GM23338 (cell line): Measurements from ENCODE around the gene GPBP1L1. TPM values are rescaled to one million over a fixed set of nuclear protein-coding genes. Genes with fewer than 3 reads are reported as not detected.

ENCODE experiments used
- ATAC-seq: fragments of 200-7000 bp; cut with Tn5 transposase; 3 replicates; pipeline ENCODE4 v1.9.1; 2020
- DNase-seq: peaks from one replicate; pipeline ENCODE4 v3.0.0-alpha.2; 2015; ENCODE audit warnings: low spot score
- H2AFZ ChIP-seq: fragments of 200-600 bp; sonication (generic); 2 replicates; pipeline ENCODE4 v1.8.0; 2016; ENCODE audit warnings: antibody characterized with exemption, mild to moderate bottlenecking, moderate library complexity
- H3F3A ChIP-seq: fragments of 200-600 bp; sonication (generic); replicated peaks from 2 replicates; pipeline ENCODE4 v1.8.0; 2017; ENCODE audit warnings: antibody characterized with exemption, mixed run types, low read depth
- H3K27ac ChIP-seq: fragments of 200-600 bp; sonication (generic); 2 replicates; pipeline ENCODE4 v1.6.1; 2016; ENCODE audit warnings: low read depth
- H3K27me3 ChIP-seq: fragments of 200-600 bp; sonication (generic); 2 replicates; pipeline ENCODE4 v1.8.0; 2016; ENCODE audit warnings: mild to moderate bottlenecking, mixed run types, moderate library complexity; ENCODE audit not compliant: insufficient read depth
- H3K36me3 ChIP-seq: fragments of 200-600 bp; sonication (generic); 2 replicates; pipeline ENCODE4 v1.8.0; 2016; ENCODE audit warnings: mild to moderate bottlenecking; ENCODE audit not compliant: insufficient read depth
- H3K4me1 ChIP-seq: fragments of 200-600 bp; sonication (generic); 2 replicates; pipeline ENCODE4 v1.8.0; 2016; ENCODE audit warnings: mild to moderate bottlenecking, moderate library complexity; ENCODE audit not compliant: insufficient read depth
- H3K4me2 ChIP-seq: fragments of 200-600 bp; sonication (generic); 2 replicates; pipeline ENCODE4 v1.7.1; 2017; ENCODE audit warnings: mixed run types
- H3K4me3 ChIP-seq: fragments of 200-600 bp; sonication (generic); 2 replicates; pipeline ENCODE4 v1.6.1; 2016; ENCODE audit warnings: mixed run types
- H3K79me2 ChIP-seq: fragments of 200-600 bp; sonication (generic); replicated peaks from 2 replicates; pipeline ENCODE4 v1.8.0; 2017; ENCODE audit warnings: mild to moderate bottlenecking; ENCODE audit not compliant: insufficient read depth
- H3K9me2 ChIP-seq: fragments of 200-600 bp; sonication (generic); 2 replicates; pipeline ENCODE4 v1.8.0; 2017; ENCODE audit not compliant: insufficient read depth
- H4K20me1 ChIP-seq: fragments of 200-600 bp; sonication (generic); replicated peaks from 2 replicates; pipeline ENCODE4 v1.8.0; 2017; ENCODE audit warnings: mild to moderate bottlenecking; ENCODE audit not compliant: insufficient read depth
- H3K27ac Mint-ChIP-seq: 2 replicates; pipeline ENCODE4 v1.8.0; 2020; ENCODE audit warnings: inconsistent platforms, mild to moderate bottlenecking, moderate library complexity, mixed read lengths
- H3K27me3 Mint-ChIP-seq: 3 replicates; pipeline ENCODE4 v1.8.0; 2022; ENCODE audit warnings: low read depth, mild to moderate bottlenecking, moderate library complexity, mixed read lengths, inconsistent platforms; ENCODE audit not compliant: insufficient read depth, poor library complexity
- H3K36me3 Mint-ChIP-seq: 3 replicates; pipeline ENCODE4 v1.8.0; 2021; ENCODE audit warnings: low read depth, mild to moderate bottlenecking, inconsistent platforms, moderate library complexity, mixed read lengths
- H3K4me1 Mint-ChIP-seq: 3 replicates; pipeline ENCODE4 v1.8.0; 2020; ENCODE audit warnings: mild to moderate bottlenecking, inconsistent platforms, mixed read lengths
- H3K4me3 Mint-ChIP-seq: 3 replicates; pipeline ENCODE4 v1.8.0; 2021; ENCODE audit warnings: moderate library complexity, mild to moderate bottlenecking, inconsistent platforms, mixed read lengths
- H3K9me3 Mint-ChIP-seq: 3 replicates; pipeline ENCODE4 v1.8.0; 2020; ENCODE audit warnings: moderate library complexity, mild to moderate bottlenecking, inconsistent platforms, mixed read lengths
- CREB1 ChIP-seq: fragments of 250-450 bp; sonication (Bioruptor Pico); IDR thresholded peaks from 2 replicates; pipeline ENCODE4 v1.5.0; 2020; ENCODE audit warnings: low read depth, mild to moderate bottlenecking, moderate library complexity
- CTCF ChIP-seq, 2 experiments: fragments of 200-600 bp in 1 of 2; sonication (generic) in 1 of 2; conservative IDR thresholded peaks; 2 replicates each; pipeline versions ENCODE4 v1.5.1 to v1.6.1; 2016 to 2017; ENCODE audit warnings: antibody characterized with exemption in 2 of 2, low read depth in 2 of 2, mild to moderate bottlenecking in 2 of 2, moderate library complexity in 1 of 2
- EZH2 ChIP-seq: fragments of 200-600 bp; sonication (generic); IDR thresholded peaks from one replicate; pipeline ENCODE4 v1.8.0; 2017; ENCODE audit warnings: antibody characterized with exemption, mild to moderate bottlenecking, low read depth; ENCODE audit not compliant: unreplicated experiment
- EZH2phosphoT487 ChIP-seq: fragments of 200-600 bp; sonication (generic); IDR thresholded peaks from one replicate; pipeline ENCODE4 v1.8.1; 2018; ENCODE audit warnings: antibody characterized with exemption; ENCODE audit not compliant: unreplicated experiment
- JUNB ChIP-seq: IDR thresholded peaks from one replicate; pipeline ENCODE4 v1.6.1; 2016; ENCODE audit warnings: antibody characterized with exemption; ENCODE audit not compliant: unreplicated experiment
- NANOG ChIP-seq: IDR thresholded peaks from 2 replicates; pipeline ENCODE4 v1.6.1; 2016; ENCODE audit warnings: antibody characterized with exemption, borderline replicate concordance
- POLR2AphosphoS5 ChIP-seq: IDR thresholded peaks from 2 replicates; pipeline ENCODE4 v1.6.1; 2016; ENCODE audit warnings: antibody characterized with exemption, low read depth
- STAT1 ChIP-seq: IDR thresholded peaks from one replicate; pipeline ENCODE4 v1.6.1; 2016; ENCODE audit warnings: antibody characterized with exemption; ENCODE audit not compliant: unreplicated experiment
- ZNF114 ChIP-seq: fragments of 250-450 bp; sonication (Bioruptor Pico); IDR thresholded peaks from 2 replicates; pipeline ENCODE4 v1.5.0; 2020; ENCODE audit warnings: mild to moderate bottlenecking, moderate library complexity
- ZNF331 ChIP-seq: fragments of 250-450 bp; sonication (Bioruptor Pico); IDR thresholded peaks from 2 replicates; pipeline ENCODE4 v1.5.0; 2020; ENCODE audit warnings: low read depth, mild to moderate bottlenecking, moderate library complexity
- ZNF462 ChIP-seq: fragments of 250-450 bp; sonication (Bioruptor Pico); IDR thresholded peaks from 2 replicates; pipeline ENCODE4 v1.5.0; 2020; ENCODE audit warnings: mild to moderate bottlenecking, moderate library complexity
- polyA plus RNA-seq: library from polyadenylated mRNA; unstranded; fragments of >200 nt; fragmentation: Nextera tagmentation; extraction: Ambion mirVana; gene quantifications from 2 replicates; pipeline ENCODE4 v1.2.1, GENCODE V29; 2016
- total RNA-seq: library from RNA; depleted of rRNA; stranded (reverse); fragments of >200 nt; shearing (Covaris generic); gene quantifications from 2 replicates; pipeline ENCODE4 v1.2.3, GENCODE V29; 2014
- TF ChIP-seq, protein P1 (sequence below): IDR thresholded peaks from one replicate; pipeline ENCODE4 v1.6.1; 2018; ENCODE audit warnings: antibody characterized with exemption; ENCODE audit not compliant: unreplicated experiment
- TF ChIP-seq, protein P2 (sequence below): IDR thresholded peaks from 2 replicates; pipeline ENCODE4 v1.6.1; 2016; ENCODE audit warnings: antibody characterized with exemption

GPBP1L1 gene
- total and polyA plus RNA-seq, 2 experiments from 2014 or later: 61.7 to 117 TPM

- no peak for TF ChIP-seq CTCF (conservative IDR thresholded peaks at IDR 0.05; ENCODE audit: low read depth in 2 of 2)
- TF ChIP-seq EZH2: no peak
- TF ChIP-seq JUNB: no peak
- TF ChIP-seq POLR2AphosphoS5: no peak
- no peak for TF ChIP-seq NANOG
- TF ChIP-seq ZNF114 (CRISPR knock-in tag): no peak
- no peak for TF ChIP-seq STAT1
- TF ChIP-seq, protein P1, sequence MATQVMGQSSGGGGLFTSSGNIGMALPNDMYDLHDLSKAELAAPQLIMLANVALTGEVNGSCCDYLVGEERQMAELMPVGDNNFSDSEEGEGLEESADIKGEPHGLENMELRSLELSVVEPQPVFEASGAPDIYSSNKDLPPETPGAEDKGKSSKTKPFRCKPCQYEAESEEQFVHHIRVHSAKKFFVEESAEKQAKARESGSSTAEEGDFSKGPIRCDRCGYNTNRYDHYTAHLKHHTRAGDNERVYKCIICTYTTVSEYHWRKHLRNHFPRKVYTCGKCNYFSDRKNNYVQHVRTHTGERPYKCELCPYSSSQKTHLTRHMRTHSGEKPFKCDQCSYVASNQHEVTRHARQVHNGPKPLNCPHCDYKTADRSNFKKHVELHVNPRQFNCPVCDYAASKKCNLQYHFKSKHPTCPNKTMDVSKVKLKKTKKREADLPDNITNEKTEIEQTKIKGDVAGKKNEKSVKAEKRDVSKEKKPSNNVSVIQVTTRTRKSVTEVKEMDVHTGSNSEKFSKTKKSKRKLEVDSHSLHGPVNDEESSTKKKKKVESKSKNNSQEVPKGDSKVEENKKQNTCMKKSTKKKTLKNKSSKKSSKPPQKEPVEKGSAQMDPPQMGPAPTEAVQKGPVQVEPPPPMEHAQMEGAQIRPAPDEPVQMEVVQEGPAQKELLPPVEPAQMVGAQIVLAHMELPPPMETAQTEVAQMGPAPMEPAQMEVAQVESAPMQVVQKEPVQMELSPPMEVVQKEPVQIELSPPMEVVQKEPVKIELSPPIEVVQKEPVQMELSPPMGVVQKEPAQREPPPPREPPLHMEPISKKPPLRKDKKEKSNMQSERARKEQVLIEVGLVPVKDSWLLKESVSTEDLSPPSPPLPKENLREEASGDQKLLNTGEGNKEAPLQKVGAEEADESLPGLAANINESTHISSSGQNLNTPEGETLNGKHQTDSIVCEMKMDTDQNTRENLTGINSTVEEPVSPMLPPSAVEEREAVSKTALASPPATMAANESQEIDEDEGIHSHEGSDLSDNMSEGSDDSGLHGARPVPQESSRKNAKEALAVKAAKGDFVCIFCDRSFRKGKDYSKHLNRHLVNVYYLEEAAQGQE: no peak
- TF ChIP-seq ZNF462 (CRISPR knock-in tag): no peak
- TF ChIP-seq EZH2phosphoT487: no peak
- TF ChIP-seq, protein P2, sequence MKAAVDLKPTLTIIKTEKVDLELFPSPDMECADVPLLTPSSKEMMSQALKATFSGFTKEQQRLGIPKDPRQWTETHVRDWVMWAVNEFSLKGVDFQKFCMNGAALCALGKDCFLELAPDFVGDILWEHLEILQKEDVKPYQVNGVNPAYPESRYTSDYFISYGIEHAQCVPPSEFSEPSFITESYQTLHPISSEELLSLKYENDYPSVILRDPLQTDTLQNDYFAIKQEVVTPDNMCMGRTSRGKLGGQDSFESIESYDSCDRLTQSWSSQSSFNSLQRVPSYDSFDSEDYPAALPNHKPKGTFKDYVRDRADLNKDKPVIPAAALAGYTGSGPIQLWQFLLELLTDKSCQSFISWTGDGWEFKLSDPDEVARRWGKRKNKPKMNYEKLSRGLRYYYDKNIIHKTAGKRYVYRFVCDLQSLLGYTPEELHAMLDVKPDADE: no peak
- TF ChIP-seq ZNF331 (CRISPR knock-in tag): no peak
- no peak for TF ChIP-seq CREB1 (CRISPR knock-in tag)
- H3K27ac Mint-ChIP-seq: no peak overlapping the region
- H3K4me1 Mint-ChIP-seq: no peaks in the 10 kb centered on the region
- Histone ChIP-seq H3K79me2 (no peaks in the 10 kb centered on the region), H3K4me2 (no peak overlapping the region), H2AFZ (no peak overlapping the region), H3K9me2 (no peaks in the 10 kb centered on the region), H3F3A (no peaks in the 10 kb centered on the region), H4K20me1 (no peaks in the 10 kb centered on the region), H3K27me3 (no peaks in the 10 kb centered on the region), H3K4me3 (no peak overlapping the region), H3K27ac (no peak overlapping the region), H3K36me3 (no peaks in the 10 kb centered on the region), H3K4me1 (no peaks in the 10 kb centered on the region)
- DNase-seq (no peak), ATAC-seq (no peak)
- 0 out of 3 replicates have a peak, but pooled peaks cover 2% of the 10 kb centered on the region for H3K36me3 Mint-ChIP-seq
- no peak overlapping the region for H3K4me3 Mint-ChIP-seq
- H3K27me3 Mint-ChIP-seq: peaks cover 1% of the 10 kb centered on the region
- H3K9me3 Mint-ChIP-seq: no peaks in the 10 kb centered on the region
Observed at GRCh38 chr1:45716700-45717099, 30.4 kb upstream of the GPBP1L1 start.
